Memory B cell (primary cell): ENCODE measurements around the gene SEMA3D.
"Not testable (repeated sequence)": the region's sequence is repeated elsewhere in the genome, so short reads cannot be mapped to it uniquely, and the experiment has no call there.

Experiments
- ATAC-seq: fragments of 150-1000 bp; cut with Tn5 transposase; 2 replicates; pipeline ENCODE4 v1.10.0; 2021; ENCODE audit warnings: low read depth, mild to moderate bottlenecking, moderate library complexity
- DNase-seq, 2 donors: peaks; one replicate each; pipeline ENCODE4 v3.0.0; 2022; ENCODE audit warnings: low spot score in 2 of 2
- H3K27ac Mint-ChIP-seq: one replicate; pipeline ENCODE4 v1.8.0; 2022; ENCODE audit warnings: mild to moderate bottlenecking, moderate library complexity, mixed read lengths
- H3K27me3 Mint-ChIP-seq: one replicate; pipeline ENCODE4 v1.8.0; 2022; ENCODE audit warnings: mixed read lengths
- H3K36me3 Mint-ChIP-seq: one replicate; pipeline ENCODE4 v1.8.0; 2022; ENCODE audit warnings: mild to moderate bottlenecking, mixed read lengths
- H3K4me1 Mint-ChIP-seq: one replicate; pipeline ENCODE4 v1.8.0; 2022; ENCODE audit warnings: mixed read lengths
- H3K4me3 Mint-ChIP-seq: one replicate; pipeline ENCODE4 v1.8.0; 2022; ENCODE audit warnings: mild to moderate bottlenecking, moderate library complexity, mixed read lengths
- H3K9me3 Mint-ChIP-seq: one replicate; pipeline ENCODE4 v1.8.0; 2022; ENCODE audit warnings: mixed read lengths

The SEMA3D gene

DNA sequence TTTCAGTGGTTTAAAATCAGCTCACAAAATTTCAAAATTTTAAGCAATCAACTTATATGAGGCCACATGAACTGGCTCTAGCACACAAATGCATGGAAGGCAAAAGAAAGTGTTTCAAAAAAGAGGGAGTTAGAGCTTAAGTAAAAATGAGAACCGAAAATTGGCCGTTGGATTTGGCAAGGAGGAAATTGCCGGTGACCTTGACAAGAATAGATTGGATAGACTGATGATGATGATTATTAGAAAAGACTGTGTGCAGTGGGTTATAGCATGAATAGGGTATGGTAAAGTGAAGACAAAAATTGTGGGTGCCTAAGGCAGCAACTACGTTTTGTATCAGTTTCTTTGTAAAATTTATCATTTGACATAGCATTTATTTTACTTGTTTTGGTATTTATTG is 175.7 kb downstream of the SEMA3D start:
- H3K27me3 Mint-ChIP-seq, result no peaks in the 10 kb centered on the region
- ATAC-seq (no peak), DNase-seq (no peak)
- H3K9me3 Mint-ChIP-seq, result no peaks in the 10 kb centered on the region
- no peaks in the 10 kb centered on the region for H3K4me1 Mint-ChIP-seq
- H3K27ac Mint-ChIP-seq, result no peak overlapping the region
- H3K36me3 Mint-ChIP-seq, result no peaks in the 10 kb centered on the region
- no peak overlapping the region for H3K4me3 Mint-ChIP-seq

DNA sequence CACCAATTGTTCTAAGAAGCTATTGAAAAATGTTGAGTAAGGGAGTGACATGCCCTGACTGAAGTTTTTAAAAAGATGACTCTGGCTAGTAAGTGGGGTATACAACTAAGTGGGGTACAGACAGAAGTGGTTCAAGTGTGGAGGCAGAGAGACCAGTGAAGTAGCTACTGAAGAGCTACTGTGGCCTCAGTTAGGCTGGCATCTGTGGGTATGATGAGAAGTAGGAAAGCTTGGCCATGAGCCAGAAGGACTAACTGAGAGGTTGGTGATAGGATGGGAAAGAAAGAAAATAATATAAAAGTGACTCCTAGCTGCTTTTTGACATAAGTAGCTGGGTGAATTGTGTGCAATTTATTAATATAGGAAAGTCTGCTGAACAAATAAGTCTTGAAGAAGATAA is 176.6 kb downstream of the SEMA3D start:
- H3K4me1 Mint-ChIP-seq, result no peaks in the 10 kb centered on the region
- no peak for ATAC-seq
- H3K27ac Mint-ChIP-seq, result no peak overlapping the region
- DNase-seq, result no peak
- no peaks in the 10 kb centered on the region for H3K9me3 Mint-ChIP-seq
- no peaks in the 10 kb centered on the region for H3K36me3 Mint-ChIP-seq
- no peak overlapping the region for H3K4me3 Mint-ChIP-seq
- no peaks in the 10 kb centered on the region for H3K27me3 Mint-ChIP-seq

DNA sequence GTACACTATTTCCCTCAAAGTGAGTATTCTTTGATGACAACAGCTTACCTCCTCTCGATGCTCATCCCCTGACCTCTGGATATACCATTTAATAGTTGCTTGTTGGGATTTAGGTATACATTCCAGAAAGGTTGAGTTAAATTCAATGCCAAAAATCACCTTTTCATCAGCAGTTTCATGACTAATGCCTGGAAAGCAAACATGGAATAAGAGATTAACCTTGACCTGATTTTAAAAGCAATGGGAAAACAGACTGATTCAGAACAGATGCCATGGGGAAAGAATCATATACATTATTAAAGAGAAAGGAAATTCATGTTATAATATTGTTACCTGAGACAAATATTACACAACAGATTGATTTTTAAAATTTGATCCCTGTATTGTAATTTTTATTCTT is 180.1 kb downstream of the SEMA3D start:
- no peak for DNase-seq
- ATAC-seq, result no peak
- Mint-ChIP-seq H3K4me3 (no peak overlapping the region), H3K36me3 (no peaks in the 10 kb centered on the region), H3K27me3 (no peaks in the 10 kb centered on the region), H3K9me3 (no peaks in the 10 kb centered on the region), H3K4me1 (no peaks in the 10 kb centered on the region), H3K27ac (no peak overlapping the region)

DNA sequence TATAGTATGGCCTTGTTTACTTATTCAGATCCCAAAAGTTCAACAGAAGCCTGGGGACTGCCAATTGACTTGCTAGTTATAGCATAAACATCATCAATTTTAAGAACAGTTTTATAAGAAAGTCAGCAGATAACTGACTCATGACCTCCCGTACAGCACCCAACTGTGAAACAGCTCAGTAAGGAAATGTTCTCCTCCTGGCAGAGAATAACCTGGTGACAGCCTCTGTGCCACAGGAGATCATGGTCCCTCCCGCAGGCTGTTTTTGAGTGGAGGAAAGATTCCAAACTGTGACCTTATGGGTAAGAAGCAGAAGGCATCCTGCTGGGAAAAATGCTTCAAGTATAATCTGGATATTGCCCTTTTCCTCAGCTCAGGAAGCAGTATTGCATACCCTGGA is 182.5 kb downstream of the SEMA3D start:
- Mint-ChIP-seq H3K9me3 (no peaks in the 10 kb centered on the region), H3K27me3 (no peaks in the 10 kb centered on the region), H3K4me3 (no peak overlapping the region), H3K27ac (no peak overlapping the region), H3K36me3 (no peaks in the 10 kb centered on the region), H3K4me1 (no peaks in the 10 kb centered on the region)
- ATAC-seq (no peak), DNase-seq (no peak)

DNA sequence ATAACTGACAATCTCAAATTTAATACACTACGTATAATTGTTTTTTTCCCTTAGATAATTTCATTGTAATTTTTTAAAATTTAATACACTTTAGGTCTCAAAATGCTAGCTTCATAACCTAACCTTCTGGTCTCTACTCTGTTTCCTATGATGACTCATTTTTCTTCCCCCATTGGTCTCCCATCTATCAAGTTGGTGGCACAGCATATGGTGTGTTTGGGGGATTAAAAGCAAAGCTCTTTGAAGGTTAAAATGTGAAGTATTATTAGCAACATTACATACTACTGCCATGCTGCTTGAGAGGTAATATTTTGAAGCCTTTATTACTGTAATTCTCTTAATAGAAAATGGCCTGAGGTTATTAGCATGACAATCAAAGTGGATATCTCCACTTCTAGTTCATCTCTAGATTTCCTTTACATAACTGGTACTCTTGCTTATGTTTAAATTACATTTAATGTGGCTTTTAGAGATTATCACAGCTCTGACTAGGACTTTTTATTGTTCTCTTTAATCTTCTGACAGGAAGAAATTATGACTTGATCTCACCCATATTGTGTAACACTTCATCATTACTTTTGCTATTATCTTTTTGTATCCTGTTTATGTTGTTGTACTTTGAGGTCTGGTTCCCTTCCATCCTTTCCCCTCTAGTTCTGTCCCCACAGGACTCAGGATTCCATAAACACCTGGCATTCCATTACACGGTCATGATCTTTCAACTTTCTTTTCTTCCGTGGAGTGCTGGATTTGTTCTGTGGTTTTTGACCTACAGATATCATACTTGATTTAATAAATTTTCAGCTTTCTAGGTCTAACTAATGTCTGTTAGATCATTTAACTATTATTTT is 185.1 kb downstream of the SEMA3D start:
- ATAC-seq, result no peak
- Mint-ChIP-seq H3K36me3 (no peaks in the 10 kb centered on the region), H3K4me1 (no peaks in the 10 kb centered on the region), H3K27ac (no peak overlapping the region), H3K27me3 (no peaks in the 10 kb centered on the region), H3K9me3 (no peaks in the 10 kb centered on the region), H3K4me3 (no peak overlapping the region)
- no peak for DNase-seq

DNA sequence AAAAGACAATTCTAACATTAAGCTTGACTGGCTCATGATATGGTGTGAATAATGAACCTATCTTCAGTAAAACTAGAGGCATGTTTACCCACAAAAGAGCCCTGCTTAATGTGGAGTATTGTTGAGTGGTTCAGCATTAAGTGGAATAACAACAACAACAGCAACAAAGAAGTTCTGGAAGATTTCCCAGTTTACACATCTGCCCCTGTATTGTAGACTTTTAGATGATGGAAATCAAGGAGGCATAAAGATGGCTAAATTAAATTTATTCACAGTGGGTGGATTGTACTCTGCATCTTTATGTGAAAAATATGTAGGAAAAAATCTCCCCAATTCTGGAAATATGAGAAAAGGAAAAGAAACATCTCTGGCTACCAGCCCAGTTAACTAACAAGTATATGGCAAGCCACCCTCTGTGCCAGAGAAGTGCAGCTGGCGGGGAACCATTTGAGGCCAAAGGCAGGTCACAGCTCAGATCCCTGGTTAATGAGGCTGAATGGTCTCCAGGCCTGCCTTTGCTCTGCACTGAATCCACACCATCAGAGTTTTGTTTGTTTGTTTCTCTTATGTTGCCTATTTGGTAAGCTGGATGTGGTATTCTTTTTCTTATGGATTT is 186.0 kb downstream of the SEMA3D start:
- no peak overlapping the region for H3K27ac Mint-ChIP-seq

DNA sequence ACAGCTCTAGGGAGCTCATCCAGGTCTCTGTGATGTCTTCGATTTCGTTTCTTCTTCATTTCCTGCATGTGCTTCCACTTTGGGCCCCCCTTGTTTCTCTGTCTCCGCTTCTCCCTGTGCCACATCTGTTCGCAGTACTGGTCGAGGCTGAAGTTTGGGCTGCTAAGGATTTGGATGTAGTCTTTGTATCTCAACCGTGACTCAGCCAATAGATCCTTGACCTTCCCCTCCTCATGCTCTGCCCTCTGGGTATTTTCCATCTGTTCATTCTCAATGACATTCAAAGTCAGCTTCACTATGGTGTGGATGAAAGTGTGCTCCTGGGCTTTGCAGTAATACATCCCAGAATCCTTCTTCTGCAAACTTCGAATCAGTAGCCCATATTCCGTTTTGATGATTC is 187.4 kb downstream of the SEMA3D start:
- ATAC-seq, result no peak

More for the DNA sequence above, 186.0 kb downstream of the SEMA3D start:
- Mint-ChIP-seq H3K4me3 (no peak overlapping the region), H3K9me3 (no peaks in the 10 kb centered on the region), H3K27me3 (no peaks in the 10 kb centered on the region), H3K4me1 (no peaks in the 10 kb centered on the region), H3K36me3 (no peaks in the 10 kb centered on the region)
- ATAC-seq (no peak), DNase-seq (no peak)

DNA sequence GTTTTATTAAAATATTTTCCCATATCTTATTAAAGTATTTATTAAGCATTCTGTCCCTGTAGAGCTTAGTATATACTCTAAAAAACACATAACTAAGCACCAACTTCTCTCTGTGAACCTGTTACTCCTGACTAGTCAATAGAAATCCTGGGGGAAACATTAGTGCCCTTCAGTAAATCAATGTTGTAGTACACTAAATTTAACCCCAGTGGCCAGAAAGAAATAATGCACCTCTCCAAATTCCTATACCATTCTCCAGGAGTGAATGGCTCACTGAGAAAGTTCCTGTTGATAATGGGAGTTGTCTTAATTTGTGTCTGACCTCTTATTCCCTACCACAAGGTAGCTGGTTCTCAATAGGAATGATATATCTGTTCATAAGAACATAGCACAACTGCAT is 188.2 kb downstream of the SEMA3D start:
- ATAC-seq (no peak), DNase-seq (no peak)
- no peak overlapping the region for H3K27ac Mint-ChIP-seq
- no peaks in the 10 kb centered on the region for H3K36me3 Mint-ChIP-seq
- no peaks in the 10 kb centered on the region for H3K9me3 Mint-ChIP-seq
- no peaks in the 10 kb centered on the region for H3K27me3 Mint-ChIP-seq
- H3K4me3 Mint-ChIP-seq, result no peak overlapping the region
- H3K4me1 Mint-ChIP-seq, result no peaks in the 10 kb centered on the region

More for the DNA sequence above, 187.4 kb downstream of the SEMA3D start:
- no peaks in the 10 kb centered on the region for H3K4me1 Mint-ChIP-seq
- no peaks in the 10 kb centered on the region for H3K36me3 Mint-ChIP-seq
- no peaks in the 10 kb centered on the region for H3K9me3 Mint-ChIP-seq
- no peak for DNase-seq
- H3K27ac Mint-ChIP-seq, result no peak overlapping the region
- H3K27me3 Mint-ChIP-seq, result no peaks in the 10 kb centered on the region
- H3K4me3 Mint-ChIP-seq, result no peak overlapping the region

DNA sequence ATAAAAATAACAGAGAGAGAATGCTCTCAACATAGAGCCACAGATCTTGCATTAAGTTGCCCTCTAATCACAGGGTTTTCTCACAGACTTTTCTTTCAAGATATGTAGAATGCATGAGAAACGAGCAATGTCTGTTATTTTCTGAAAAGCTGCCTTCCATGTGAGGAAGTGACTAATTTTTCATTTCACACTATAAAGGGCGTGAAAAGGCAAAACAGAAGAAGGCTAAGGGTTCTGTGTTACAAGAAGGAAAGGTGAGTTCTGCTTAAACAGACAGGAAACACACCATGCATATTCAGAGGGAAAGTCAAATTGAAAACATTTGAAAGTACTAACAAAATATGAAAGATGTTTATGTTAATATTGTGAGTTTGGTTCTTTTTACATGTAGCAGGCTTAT is 189.2 kb downstream of the SEMA3D start:
- Mint-ChIP-seq H3K27me3 (no peaks in the 10 kb centered on the region), H3K27ac (no peak overlapping the region), H3K4me3 (no peak overlapping the region), H3K9me3 (no peaks in the 10 kb centered on the region), H3K36me3 (no peaks in the 10 kb centered on the region), H3K4me1 (no peaks in the 10 kb centered on the region)
- ATAC-seq (no peak), DNase-seq (no peak)

DNA sequence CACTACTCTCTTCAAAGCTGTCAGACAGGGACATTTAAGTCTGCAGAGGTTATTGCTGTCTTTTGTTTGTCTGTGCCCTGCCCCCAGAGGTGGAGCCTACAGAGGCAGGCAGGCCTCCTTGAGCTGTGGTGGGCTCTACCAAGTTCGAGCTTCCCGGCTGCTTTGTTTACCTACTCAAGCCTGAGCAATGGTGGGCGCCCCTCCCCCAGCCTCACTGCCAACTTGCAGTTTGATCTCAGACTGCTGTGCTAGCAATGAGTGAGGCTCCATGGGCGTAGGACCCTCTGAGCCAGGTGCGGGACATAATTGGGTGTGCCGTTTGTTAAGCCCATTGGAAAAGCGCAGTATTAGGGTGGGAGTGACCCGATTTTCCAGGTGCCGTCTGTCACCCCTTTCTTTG is 193.9 kb downstream of the SEMA3D start:
- not testable (repeated sequence) for ATAC-seq, H3K4me1 Mint-ChIP-seq, H3K27me3 Mint-ChIP-seq, H3K27ac Mint-ChIP-seq, H3K36me3 Mint-ChIP-seq, DNase-seq, H3K4me3 Mint-ChIP-seq, H3K9me3 Mint-ChIP-seq

DNA sequence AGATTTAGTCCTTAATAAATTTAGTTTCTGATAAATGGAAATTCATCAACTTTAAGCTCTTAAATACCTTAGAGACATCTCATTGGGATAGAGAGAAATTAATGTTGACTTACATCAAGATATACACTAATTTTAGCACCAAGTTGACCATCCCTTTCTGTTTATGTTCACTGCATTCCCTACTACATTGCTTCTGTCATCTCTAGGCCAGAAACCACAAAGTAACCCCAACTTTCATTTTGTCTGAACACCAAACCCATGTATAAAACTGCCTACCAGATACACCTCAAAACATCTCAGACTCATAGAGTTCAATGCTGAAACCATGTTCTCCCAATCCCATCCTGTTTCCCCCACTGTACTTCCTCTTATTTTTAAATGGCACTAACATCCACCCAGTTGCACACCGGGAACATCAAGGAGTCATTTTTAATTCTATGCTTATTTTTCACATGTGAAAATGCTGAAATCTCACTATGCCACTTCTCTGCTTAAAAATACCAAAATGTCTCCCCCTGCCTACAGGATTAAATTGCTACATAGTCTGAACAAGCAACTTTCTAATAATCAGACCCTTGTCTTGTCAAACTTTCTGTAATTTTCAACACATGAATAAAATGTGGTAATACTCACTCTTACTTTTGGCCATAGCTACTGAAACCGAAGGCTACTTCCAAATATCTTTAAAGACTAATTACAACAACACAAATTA is 201.6 kb downstream of the SEMA3D start:
- Mint-ChIP-seq H3K4me1 (no peaks in the 10 kb centered on the region), H3K9me3 (peaks cover 2% of the 10 kb centered on the region), H3K4me3 (no peak overlapping the region), H3K27me3 (no peaks in the 10 kb centered on the region), H3K27ac (no peak overlapping the region), H3K36me3 (no peaks in the 10 kb centered on the region)
- DNase-seq (no peak), ATAC-seq (no peak)

DNA sequence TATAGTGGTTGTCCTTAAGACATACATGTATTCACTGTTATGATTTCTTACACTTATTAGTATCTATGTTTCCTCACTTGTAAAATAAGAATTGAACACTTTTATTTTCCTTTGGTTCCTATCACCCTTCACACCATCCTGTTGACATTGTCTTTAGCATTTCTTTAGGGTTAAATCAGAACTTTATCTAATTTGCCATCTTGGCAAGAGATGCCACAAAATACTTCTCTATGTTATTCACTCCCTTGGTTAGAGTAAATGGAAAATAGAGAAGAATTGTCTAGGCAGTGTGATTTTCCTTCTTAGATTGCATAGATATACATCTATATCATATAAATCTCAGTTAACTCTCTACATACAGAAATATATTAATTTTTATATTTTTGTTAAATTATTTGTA is 204.7 kb downstream of the SEMA3D start:
- H3K4me1 Mint-ChIP-seq, result no peaks in the 10 kb centered on the region
- H3K36me3 Mint-ChIP-seq, result no peaks in the 10 kb centered on the region
- no peaks in the 10 kb centered on the region for H3K27me3 Mint-ChIP-seq

DNA sequence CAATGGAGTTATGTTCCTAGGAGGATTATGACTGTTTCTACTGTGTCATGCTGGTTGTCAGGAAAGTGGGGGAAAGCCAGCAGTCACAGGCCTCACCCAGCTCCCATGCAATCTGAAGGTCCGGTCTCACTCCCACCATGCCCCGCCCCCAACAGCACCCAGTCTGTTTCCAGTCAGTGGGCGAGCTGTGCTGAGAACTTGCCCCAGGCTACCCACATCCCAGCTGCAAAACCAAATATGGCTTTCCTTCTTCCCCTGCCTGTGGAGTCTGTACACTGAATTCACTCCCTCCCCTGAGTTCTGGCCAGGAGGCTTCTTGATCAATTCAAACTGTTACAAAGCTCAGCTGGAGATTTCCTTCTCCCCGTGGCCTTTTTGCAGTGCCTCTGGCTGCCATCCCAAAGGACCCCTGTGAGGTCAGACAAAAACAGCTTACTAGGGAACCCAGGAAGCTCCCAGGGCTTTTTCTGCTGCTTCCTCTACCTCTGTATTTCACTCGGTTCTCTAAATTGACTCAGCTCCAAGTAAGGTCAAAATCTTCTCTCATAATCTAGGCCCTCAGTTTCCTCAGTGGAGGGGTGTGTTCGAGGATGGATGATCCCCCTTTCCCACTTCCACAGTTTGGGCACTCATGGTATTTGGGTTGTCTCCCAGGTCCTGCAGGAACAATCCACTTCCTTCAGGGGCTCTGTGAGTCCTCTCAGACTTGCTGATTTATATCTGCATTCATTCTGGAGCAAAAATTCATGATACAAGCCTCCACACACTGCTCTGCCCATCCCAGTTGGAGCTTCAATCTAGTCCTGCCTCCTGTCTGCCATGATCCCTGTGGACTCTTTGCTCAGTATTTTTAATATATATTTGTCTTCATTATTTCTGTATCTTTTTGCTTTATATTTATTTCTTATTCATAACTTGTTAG is 205.5 kb downstream of the SEMA3D start:
- DNase-seq (no peak), ATAC-seq (no peak)
- no peak overlapping the region for H3K4me3 Mint-ChIP-seq
- H3K27ac Mint-ChIP-seq, result no peak overlapping the region
- H3K4me1 Mint-ChIP-seq, result no peaks in the 10 kb centered on the region
- no peaks in the 10 kb centered on the region for H3K36me3 Mint-ChIP-seq
- H3K9me3 Mint-ChIP-seq, result peaks cover 2% of the 10 kb centered on the region
- no peaks in the 10 kb centered on the region for H3K27me3 Mint-ChIP-seq

More for the DNA sequence above, 204.7 kb downstream of the SEMA3D start:
- Mint-ChIP-seq H3K4me3 (no peak overlapping the region), H3K27ac (no peak overlapping the region), H3K9me3 (peaks cover 2% of the 10 kb centered on the region)
- DNase-seq (no peak), ATAC-seq (no peak)
